GM12878 (cell line): Measurements from ENCODE around the gene SNX21. TPM values are rescaled to one million over a fixed set of nuclear protein-coding genes. Genes with fewer than 3 reads are reported as not detected.

Experiments
- ATAC-seq: fragments of 200-7000 bp; cut with Tn5 transposase; 3 replicates; pipeline ENCODE4 v1.9.1; 2020; ENCODE audit warnings: mild to moderate bottlenecking, moderate library complexity
- BruUV-seq: library from RNA; stranded (reverse); fragments of 400-500 nt; replicated peaks from 2 replicates; lab custom pipeline; 2021; lab: Mats Ljungman, UMichigan
- CTCF ChIA-PET: fragments of 300-600 bp; sonication (Branson Sonifier 250); formaldehyde crosslinking; extraction: SDS; loops from one replicate; lab custom pipeline; 2021; ENCODE audit warnings: inconsistent platforms; lab: Yijun Ruan, JAX
- POLR2A ChIA-PET: fragments of 350-600 bp; formaldehyde crosslinking; extraction: SDS; loops from one replicate; lab custom pipeline; 2021; ENCODE audit warnings: inconsistent platforms; lab: Charles Lee
- RAD21 ChIA-PET: fragments of 300-600 bp; sonication (Branson Sonifier 250); formaldehyde crosslinking; loops from one replicate; lab custom pipeline; 2023; ENCODE audit warnings: antibody characterized with exemption; ENCODE audit not compliant: unreplicated experiment; lab: Charles Lee
- SMC1A ChIA-PET: fragments of 300-600 bp; sonication (Branson Sonifier 250); formaldehyde crosslinking; loops from one replicate; lab custom pipeline; 2023; ENCODE audit not compliant: unreplicated experiment, uncharacterized antibody; lab: Charles Lee
- DNase-seq: peaks from one replicate; pipeline ENCODE4 v3.0.0-alpha.2; 2011; ENCODE audit warnings: low read depth, low spot score
- FAIRE-seq: peaks from 3 replicates; lab custom pipeline; 2011; peaks lifted over from hg19 to GRCh38; lab: Jason Lieb, UNC
- H2AFZ ChIP-seq: 2 replicates; pipeline ENCODE4 v1.6.0; 2011; ENCODE audit warnings: low read depth, low read length, control low read depth; ENCODE audit not compliant: control insufficient read depth
- H3K27ac ChIP-seq: 2 replicates; pipeline ENCODE4 v1.5.1; 2011; ENCODE audit warnings: control low read depth; ENCODE audit not compliant: control insufficient read depth, insufficient read depth
- H3K27me3 ChIP-seq, 2 experiments: replicated peaks in 1 of 2; 2 replicates each; pipeline versions ENCODE4 v1.6.0 to v1.6.1; 2011; ENCODE audit warnings: low read length in 1 of 2; ENCODE audit not compliant: control insufficient read depth in 2 of 2, insufficient read depth in 2 of 2
- H3K36me3 ChIP-seq, 2 experiments: 2 replicates each; pipeline ENCODE4 v1.5.1; 2011; ENCODE audit warnings: low read length in 1 of 2; ENCODE audit not compliant: control insufficient read depth in 2 of 2, insufficient read depth in 2 of 2
- H3K4me1 ChIP-seq: 2 replicates; pipeline ENCODE4 v1.6.1; 2011; ENCODE audit warnings: mild to moderate bottlenecking, low read length, moderate library complexity, mixed read lengths; ENCODE audit not compliant: control insufficient read depth, insufficient read depth
- H3K4me2 ChIP-seq: 2 replicates; pipeline ENCODE4 v1.6.0; 2011; ENCODE audit warnings: control low read depth; ENCODE audit not compliant: control insufficient read depth, insufficient read depth
- H3K4me3 ChIP-seq: fragments of 200-600 bp; sonication (generic); 2 replicates; pipeline ENCODE4 v1.5.1; 2016
- H3K79me2 ChIP-seq: 2 replicates; pipeline ENCODE4 v1.6.0; 2011; ENCODE audit warnings: low read length; ENCODE audit not compliant: control insufficient read depth, insufficient read depth
- H3K9ac ChIP-seq: 2 replicates; pipeline ENCODE4 v1.8.0; 2011; ENCODE audit warnings: low read length, control low read depth, mixed read lengths; ENCODE audit not compliant: control insufficient read depth, insufficient read depth
- H3K9me3 ChIP-seq: replicated peaks from 3 replicates; pipeline ENCODE4 v1.5.1; 2011; ENCODE audit warnings: mild to moderate bottlenecking, low read length; ENCODE audit not compliant: control insufficient read depth, insufficient read depth
- H4K20me1 ChIP-seq: 2 replicates; pipeline ENCODE4 v1.6.0; 2011; ENCODE audit not compliant: control insufficient read depth, insufficient read depth
- CHD1 ChIP-seq: IDR thresholded peaks from 2 replicates; pipeline ENCODE4 v1.6.1; 2012; ENCODE audit warnings: low read depth, low read length, improper control_type of control experiment
- CREM ChIP-seq: IDR thresholded peaks from 2 replicates; pipeline ENCODE4 v1.6.1; 2014; ENCODE audit warnings: antibody characterized with exemption, low read depth
- FOXK2 ChIP-seq: fragments of 450-650 bp; IDR thresholded peaks from 2 replicates; pipeline ENCODE4 v1.6.1; 2017; ENCODE audit warnings: mild to moderate bottlenecking, moderate library complexity
- HCFC1 ChIP-seq: fragments of 150-350 bp; IDR thresholded peaks from 2 replicates; pipeline ENCODE4 v1.6.1; 2014; ENCODE audit warnings: low read length
- KAT2A ChIP-seq: conservative IDR thresholded peaks from 2 replicates; pipeline ENCODE4 v1.6.1; 2011; ENCODE audit warnings: low read depth, low read length; ENCODE audit not compliant: control insufficient read depth
- MXI1 ChIP-seq: fragments of 150-350 bp; IDR thresholded peaks from 2 replicates; pipeline ENCODE4 v1.6.1; 2011; ENCODE audit warnings: low read depth, mild to moderate bottlenecking, inconsistent platforms, low read length, improper control_type of control experiment
- PAX5 ChIP-seq: IDR thresholded peaks from 2 replicates; pipeline ENCODE4 v1.6.1; 2011; ENCODE audit warnings: low read depth, low read length, borderline replicate concordance
- SIN3A ChIP-seq: IDR thresholded peaks from 2 replicates; pipeline ENCODE4 v1.6.1; 2012; ENCODE audit warnings: low read depth, low read length, improper control_type of control experiment
- SUZ12 ChIP-seq: fragments of 200-600 bp; sonication (generic); IDR thresholded peaks from one replicate; pipeline ENCODE4 v1.6.1; 2018; ENCODE audit warnings: antibody characterized with exemption, mild to moderate bottlenecking; ENCODE audit not compliant: unreplicated experiment
- WGBS: methylation state at CpG from one replicate; pipeline ENCODE4 v1.1.6; 2016; ENCODE audit warnings: low lambda C conversion rate; ENCODE audit not compliant: insufficient replicate concordance, insufficient coverage; ENCODE audit errors: missing lambda C conversion rate; 5-methylcytosine and 5-hydroxymethylcytosine counted together
- in situ Hi-C: fragments of 300-500 bp; cut with MboI; formaldehyde crosslinking; loops from 9 replicates; pipeline ENCODE4 v1.14.3; 2018; ENCODE audit warnings: mixed read lengths
- intact Hi-C: fragments of 100-400 bp; cut with micrococcal nuclease; formaldehyde crosslinking; loops from one replicate; pipeline ENCODE4 v1.14.2; 2022; ENCODE audit not compliant: unreplicated experiment
- polyA plus RNA-seq, 11 experiments: library from polyadenylated mRNA; depleted of rRNA in 4 of 11; unstranded in 6 of 11; stranded (reverse) in 5 of 11; fragments of >200 nt; fragmentation: Nextera tagmentation in 4 of 11; fragmentation: Illumina TruSeq in 1 of 11; extraction: Ambion mirVana in 4 of 11; extraction: Trizol in 1 of 11; gene quantifications; 1 replicate in 1 of 11; 2 replicates in 10 of 11; pipeline versions ENCODE4 v1.2.1 to v1.2.3, GENCODE V29; 2011 to 2016; ENCODE audit warnings: inconsistent platforms in 2 of 11, missing spikeins in 2 of 11, low read depth in 1 of 11
- total RNA-seq, 4 experiments: library from RNA; depleted of rRNA in 3 of 4; stranded (reverse); fragments of >200 nt in 3 of 4; fragmentation: Illumina TruSeq in 1 of 4; extraction: Trizol in 1 of 4; gene quantifications; 2 replicates each; pipeline versions ENCODE4 v1.2.1 to v1.2.3, GENCODE V29; 2013 to 2021
- TF ChIP-seq, protein P1 (sequence below): fragments of 450-650 bp; conservative IDR thresholded peaks from 2 replicates; pipeline ENCODE4 v1.6.1; 2017; ENCODE audit warnings: mild to moderate bottlenecking, moderate library complexity
- TF ChIP-seq, protein P2 (sequence below): IDR thresholded peaks from 2 replicates; pipeline ENCODE4 v1.6.1; 2011; ENCODE audit warnings: mild to moderate bottlenecking, low read depth, low read length, moderate library complexity; ENCODE audit not compliant: insufficient replicate concordance
- TF ChIP-seq, protein P3 (sequence below): fragments of 450-650 bp; IDR thresholded peaks from 2 replicates; pipeline ENCODE4 v1.6.1; 2016; ENCODE audit warnings: mild to moderate bottlenecking, moderate library complexity, borderline replicate concordance
- TF ChIP-seq, protein P4 (sequence below): fragments of 450-650 bp; IDR thresholded peaks from 2 replicates; pipeline ENCODE4 v1.6.1; 2018; ENCODE audit warnings: borderline replicate concordance, mild to moderate bottlenecking; ENCODE audit not compliant: partially characterized antibody

SNX21 gene
- total and polyA plus RNA-seq, 10 of the 15 experiments (the other 5 are each of a cell fraction or from before 2014, with no cell fraction given): 0.10 to 1.4 (median 0.57) TPM

DNA sequence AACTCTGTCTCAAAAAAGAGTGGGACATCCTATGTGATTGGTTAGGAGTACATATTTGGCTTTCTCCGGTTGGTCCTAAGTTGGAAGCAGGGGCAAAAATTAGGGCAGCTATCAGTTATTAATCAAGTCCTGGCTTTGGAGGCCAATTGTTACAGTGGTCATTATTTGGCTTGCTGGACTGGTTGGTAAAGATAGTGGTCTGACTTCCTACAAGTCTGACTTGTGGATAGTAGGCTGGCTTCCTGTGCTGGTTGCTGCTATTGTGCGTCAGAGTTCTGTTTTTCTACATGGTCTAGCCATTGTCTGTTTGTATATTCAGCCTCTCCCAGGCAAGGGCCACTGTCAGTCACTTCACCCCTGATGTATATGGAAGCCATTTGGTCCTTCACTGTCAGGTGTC is 16.6 kb downstream of the SNX21 start (continued):
- TF ChIP-seq, protein P1, sequence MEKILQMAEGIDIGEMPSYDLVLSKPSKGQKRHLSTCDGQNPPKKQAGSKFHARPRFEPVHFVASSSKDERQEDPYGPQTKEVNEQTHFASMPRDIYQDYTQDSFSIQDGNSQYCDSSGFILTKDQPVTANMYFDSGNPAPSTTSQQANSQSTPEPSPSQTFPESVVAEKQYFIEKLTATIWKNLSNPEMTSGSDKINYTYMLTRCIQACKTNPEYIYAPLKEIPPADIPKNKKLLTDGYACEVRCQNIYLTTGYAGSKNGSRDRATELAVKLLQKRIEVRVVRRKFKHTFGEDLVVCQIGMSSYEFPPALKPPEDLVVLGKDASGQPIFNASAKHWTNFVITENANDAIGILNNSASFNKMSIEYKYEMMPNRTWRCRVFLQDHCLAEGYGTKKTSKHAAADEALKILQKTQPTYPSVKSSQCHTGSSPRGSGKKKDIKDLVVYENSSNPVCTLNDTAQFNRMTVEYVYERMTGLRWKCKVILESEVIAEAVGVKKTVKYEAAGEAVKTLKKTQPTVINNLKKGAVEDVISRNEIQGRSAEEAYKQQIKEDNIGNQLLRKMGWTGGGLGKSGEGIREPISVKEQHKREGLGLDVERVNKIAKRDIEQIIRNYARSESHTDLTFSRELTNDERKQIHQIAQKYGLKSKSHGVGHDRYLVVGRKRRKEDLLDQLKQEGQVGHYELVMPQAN: no peak
- no peak for TF ChIP-seq PAX5

- POLR2A ChIA-PET: interaction anchor here (1.9 to 2.4 kb wide), 2 partner anchors 9 to 38 kb away, joined by 7 to 10 read pairs; partner anchors contain the start of gene UBE2C
- Histone ChIP-seq H3K9me3 (no peaks in the 10 kb centered on the region), H3K36me3 (no peaks in the 10 kb centered on the region), H2AFZ (no peak overlapping the region), H3K4me3 (no peak overlapping the region), H3K27me3 (no peaks in the 10 kb centered on the region), H3K9ac (no peak overlapping the region), H3K79me2 (peaks cover 6% of the 10 kb centered on the region), H3K4me1 (peaks cover 2% of the 10 kb centered on the region), H3K4me2 (no peak overlapping the region), H3K27ac (no peak overlapping the region), H4K20me1 (no peaks in the 10 kb centered on the region)
- FAIRE-seq (no peak), DNase-seq (no peak), ATAC-seq (no peak)
- RAD21 ChIA-PET: no interaction called here
- WGBS: 100% methylated on average over 1 of the region's 1 CpG
- SMC1A ChIA-PET: interaction anchor here (1.3 kb wide), 2 partner anchors 20 to 52 kb away, joined by 3 read pairs; no protein-coding TSS in a partner anchor
- in situ Hi-C loops (no loop called here), intact Hi-C loops (no loop called here)
- CTCF ChIA-PET: interaction anchor here (1.7 kb wide), 1 partner anchor 52 kb away, joined by 6 read pairs; no protein-coding TSS in a partner anchor
- no TSS peak for BruUV-seq
- TF ChIP-seq KAT2A: no peak
- TF ChIP-seq FOXK2: no peak
- TF ChIP-seq CREM: no peak
- TF ChIP-seq, protein P2, sequence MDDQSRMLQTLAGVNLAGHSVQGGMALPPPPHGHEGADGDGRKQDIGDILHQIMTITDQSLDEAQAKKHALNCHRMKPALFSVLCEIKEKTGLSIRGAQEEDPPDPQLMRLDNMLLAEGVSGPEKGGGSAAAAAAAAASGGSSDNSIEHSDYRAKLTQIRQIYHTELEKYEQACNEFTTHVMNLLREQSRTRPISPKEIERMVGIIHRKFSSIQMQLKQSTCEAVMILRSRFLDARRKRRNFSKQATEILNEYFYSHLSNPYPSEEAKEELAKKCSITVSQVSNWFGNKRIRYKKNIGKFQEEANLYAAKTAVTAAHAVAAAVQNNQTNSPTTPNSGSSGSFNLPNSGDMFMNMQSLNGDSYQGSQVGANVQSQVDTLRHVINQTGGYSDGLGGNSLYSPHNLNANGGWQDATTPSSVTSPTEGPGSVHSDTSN: no peak
- TF ChIP-seq SIN3A: no peak
- TF ChIP-seq SUZ12: no peak
- TF ChIP-seq MXI1: no peak
- no peak for TF ChIP-seq CHD1
- TF ChIP-seq HCFC1: no peak
- TF ChIP-seq, protein P3, sequence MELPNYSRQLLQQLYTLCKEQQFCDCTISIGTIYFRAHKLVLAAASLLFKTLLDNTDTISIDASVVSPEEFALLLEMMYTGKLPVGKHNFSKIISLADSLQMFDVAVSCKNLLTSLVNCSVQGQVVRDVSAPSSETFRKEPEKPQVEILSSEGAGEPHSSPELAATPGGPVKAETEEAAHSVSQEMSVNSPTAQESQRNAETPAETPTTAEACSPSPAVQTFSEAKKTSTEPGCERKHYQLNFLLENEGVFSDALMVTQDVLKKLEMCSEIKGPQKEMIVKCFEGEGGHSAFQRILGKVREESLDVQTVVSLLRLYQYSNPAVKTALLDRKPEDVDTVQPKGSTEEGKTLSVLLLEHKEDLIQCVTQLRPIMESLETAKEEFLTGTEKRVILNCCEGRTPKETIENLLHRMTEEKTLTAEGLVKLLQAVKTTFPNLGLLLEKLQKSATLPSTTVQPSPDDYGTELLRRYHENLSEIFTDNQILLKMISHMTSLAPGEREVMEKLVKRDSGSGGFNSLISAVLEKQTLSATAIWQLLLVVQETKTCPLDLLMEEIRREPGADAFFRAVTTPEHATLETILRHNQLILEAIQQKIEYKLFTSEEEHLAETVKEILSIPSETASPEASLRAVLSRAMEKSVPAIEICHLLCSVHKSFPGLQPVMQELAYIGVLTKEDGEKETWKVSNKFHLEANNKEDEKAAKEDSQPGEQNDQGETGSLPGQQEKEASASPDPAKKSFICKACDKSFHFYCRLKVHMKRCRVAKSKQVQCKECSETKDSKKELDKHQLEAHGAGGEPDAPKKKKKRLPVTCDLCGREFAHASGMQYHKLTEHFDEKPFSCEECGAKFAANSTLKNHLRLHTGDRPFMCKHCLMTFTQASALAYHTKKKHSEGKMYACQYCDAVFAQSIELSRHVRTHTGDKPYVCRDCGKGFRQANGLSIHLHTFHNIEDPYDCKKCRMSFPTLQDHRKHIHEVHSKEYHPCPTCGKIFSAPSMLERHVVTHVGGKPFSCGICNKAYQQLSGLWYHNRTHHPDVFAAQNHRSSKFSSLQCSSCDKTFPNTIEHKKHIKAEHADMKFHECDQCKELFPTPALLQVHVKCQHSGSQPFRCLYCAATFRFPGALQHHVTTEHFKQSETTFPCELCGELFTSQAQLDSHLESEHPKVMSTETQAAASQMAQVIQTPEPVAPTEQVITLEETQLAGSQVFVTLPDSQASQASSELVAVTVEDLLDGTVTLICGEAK: no peak
- TF ChIP-seq, protein P4, sequence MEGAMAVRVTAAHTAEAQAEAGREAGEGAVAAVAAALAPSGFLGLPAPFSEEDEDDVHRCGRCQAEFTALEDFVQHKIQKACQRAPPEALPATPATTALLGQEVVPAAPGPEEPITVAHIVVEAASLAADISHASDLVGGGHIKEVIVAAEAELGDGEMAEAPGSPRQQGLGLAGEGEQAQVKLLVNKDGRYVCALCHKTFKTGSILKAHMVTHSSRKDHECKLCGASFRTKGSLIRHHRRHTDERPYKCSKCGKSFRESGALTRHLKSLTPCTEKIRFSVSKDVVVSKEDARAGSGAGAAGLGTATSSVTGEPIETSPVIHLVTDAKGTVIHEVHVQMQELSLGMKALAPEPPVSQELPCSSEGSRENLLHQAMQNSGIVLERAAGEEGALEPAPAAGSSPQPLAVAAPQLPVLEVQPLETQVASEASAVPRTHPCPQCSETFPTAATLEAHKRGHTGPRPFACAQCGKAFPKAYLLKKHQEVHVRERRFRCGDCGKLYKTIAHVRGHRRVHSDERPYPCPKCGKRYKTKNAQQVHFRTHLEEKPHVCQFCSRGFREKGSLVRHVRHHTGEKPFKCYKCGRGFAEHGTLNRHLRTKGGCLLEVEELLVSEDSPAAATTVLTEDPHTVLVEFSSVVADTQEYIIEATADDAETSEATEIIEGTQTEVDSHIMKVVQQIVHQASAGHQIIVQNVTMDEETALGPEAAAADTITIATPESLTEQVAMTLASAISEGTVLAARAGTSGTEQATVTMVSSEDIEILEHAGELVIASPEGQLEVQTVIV: no peak
These were observed 17.3 kb downstream of the SNX21 start for GRCh38 chr20:45850926-45851325.
